GM19351 (cell line): ENCODE results near the gene KCTD13.
"Not testable (repeated sequence)": the region's sequence is repeated elsewhere in the genome, so short reads cannot be mapped to it uniquely, and the experiment has no call there.

Source experiments
- ATAC-seq: cut with Tn5 transposase; IDR thresholded peaks from one replicate; pipeline ENCODE4 v1.9.1; 2021; ENCODE audit warnings: mild to moderate bottlenecking, moderate library complexity; ENCODE audit not compliant: unreplicated experiment

The KCTD13 gene

GRCh38 chr16:29908719-29909220, 17.3 kb downstream of the KCTD13 start:
- no peak for ATAC-seq

DNA sequence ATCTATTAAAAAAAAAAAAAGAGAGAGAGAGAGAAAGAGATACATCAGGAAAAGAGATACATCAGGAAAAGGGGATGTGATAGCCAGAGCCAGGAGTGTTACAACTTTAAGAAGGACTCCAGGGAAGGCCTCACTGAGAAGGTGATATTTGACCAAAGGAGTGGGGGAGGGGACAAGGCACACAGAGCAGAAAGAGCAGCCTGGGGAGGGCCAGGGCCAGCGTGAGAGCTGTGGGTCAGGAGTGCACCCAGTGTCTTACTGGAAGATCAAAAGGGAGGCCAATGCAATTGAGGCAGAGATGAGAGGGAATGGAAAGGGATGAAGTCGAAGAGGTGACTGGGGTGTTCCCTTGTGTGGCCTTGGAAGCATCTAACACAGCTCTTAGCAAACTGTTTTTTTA, 18.1 kb downstream of the KCTD13 start:
- ATAC-seq = no peak

GRCh38 chr16:29906520-29907244, 19.3 kb downstream of the KCTD13 start:
- ATAC-seq = no peak

DNA sequence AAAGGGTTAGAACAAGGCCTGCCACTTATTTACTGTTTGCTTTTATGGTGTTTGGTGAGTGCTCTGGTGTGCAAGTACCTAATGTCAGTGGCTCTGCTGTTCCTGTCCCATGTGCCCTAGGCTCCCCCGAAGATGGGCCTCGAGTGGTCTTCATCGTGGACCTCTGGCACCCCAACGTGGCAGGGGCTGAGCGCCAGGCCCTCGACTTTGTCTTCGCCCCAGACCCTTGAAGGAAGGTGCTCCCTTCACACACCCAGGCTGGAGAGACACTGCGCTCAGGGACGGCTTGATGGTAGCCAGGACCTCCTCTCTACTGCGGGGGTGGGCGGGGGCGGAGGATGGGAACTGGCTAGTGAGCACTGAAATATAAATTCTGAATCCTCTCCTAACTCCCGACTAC, 20.4 kb downstream of the KCTD13 start:
- no peak for ATAC-seq

DNA sequence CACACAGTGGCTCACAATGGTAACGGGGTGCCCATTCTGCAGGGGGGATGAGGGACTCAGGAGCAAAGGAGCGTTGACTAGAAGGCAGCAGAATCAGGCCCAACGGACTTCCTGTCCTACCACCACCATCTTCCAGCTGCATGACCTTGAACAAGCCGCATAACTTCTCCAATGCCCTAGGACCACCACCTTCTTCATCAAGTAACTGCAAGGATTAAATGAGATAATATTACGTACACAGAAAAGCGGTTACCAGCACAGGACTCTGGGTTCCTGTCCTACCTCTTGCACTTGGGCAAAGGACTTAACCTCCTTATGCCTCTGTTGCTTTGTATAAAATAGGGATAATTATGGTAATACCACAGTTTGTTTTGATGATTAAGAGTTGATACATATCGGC, 21.1 kb downstream of the KCTD13 start:
- no peak for ATAC-seq

- no peak for ATAC-seq
Observed at GRCh38 chr16:29903590-29903989, 22.4 kb downstream of the KCTD13 start.

DNA sequence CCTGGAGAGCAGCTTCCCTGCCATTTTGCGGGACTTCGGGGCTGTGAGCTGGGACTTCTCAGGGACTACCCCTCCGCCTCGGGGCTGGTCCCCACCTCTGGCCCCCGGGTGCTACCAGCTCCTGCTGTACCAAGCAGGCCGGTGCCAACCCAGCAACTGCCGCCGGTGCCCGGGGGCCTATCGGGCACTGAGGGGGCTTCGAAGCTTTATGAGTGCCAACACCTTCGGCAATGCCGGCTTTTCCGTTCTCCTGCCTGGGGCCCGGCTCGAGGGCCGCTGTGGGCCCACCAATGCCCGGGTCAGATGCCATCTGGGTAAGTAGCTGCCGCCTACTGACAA, 24.4 kb downstream of the KCTD13 start:
- ATAC-seq = no peak

GRCh38 chr16:29900888-29901606, 25.0 kb downstream of the KCTD13 start:
- ATAC-seq = no peak

DNA sequence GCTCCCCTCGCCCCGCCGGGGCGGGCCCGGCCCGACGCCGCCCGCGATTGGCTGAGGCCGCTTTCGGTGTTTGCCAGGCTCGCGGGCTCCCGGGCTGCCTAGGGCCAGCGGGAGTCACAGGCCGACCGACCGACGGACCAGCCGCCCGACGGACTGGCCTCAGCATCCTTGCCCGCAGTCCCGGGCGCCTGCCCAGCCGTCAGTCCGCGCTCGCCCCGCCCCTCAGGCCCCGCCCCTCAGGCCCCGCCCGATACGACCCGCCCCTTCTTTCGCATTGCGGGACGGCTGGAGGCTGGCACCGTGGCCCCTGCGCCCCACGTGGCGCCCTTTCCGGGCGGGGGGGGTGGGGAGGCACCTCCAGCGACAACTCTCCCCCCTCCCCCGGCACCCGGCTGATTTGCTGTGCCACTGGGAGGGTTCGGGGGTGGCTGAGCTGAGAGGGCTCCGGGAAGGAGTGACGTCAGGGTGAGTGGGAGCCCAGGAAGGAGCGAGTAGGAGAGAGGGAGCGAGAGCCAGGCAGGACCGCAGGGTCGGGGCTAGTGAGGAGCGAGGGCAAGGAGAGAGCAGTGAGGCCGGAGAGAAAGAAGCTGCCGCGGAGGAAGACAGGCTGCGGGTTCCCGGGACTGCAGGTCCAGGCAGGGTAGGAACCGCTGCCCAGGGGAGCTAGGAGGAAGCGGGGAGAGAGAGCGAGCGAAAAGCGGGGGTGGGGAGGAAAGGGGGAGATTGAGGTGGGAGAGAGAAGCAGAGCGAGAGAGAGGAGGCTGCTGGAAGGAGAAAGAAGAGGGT, 25.7 kb downstream of the KCTD13 start, which contains the start of gene ASPHD1:
Gene ASPHD1 (plus strand): TSS at position 387 of the 786 bp plus-strand sequence. CDS start 484 bp downstream, outside the sequence.
- no peak for ATAC-seq

GRCh38 chr16:29899516-29900101, 26.4 kb downstream of the KCTD13 start, which contains the start of gene SEZ6L2:
Gene SEZ6L2, minus strand, starts transcription at chr16:29899550. Its CDS starts 531 bp downstream, at chr16:29899019.
- no peak for ATAC-seq

- no peak for ATAC-seq
Observed at GRCh38 chr16:29898804-29899515, 27.1 kb downstream of the KCTD13 start.

DNA sequence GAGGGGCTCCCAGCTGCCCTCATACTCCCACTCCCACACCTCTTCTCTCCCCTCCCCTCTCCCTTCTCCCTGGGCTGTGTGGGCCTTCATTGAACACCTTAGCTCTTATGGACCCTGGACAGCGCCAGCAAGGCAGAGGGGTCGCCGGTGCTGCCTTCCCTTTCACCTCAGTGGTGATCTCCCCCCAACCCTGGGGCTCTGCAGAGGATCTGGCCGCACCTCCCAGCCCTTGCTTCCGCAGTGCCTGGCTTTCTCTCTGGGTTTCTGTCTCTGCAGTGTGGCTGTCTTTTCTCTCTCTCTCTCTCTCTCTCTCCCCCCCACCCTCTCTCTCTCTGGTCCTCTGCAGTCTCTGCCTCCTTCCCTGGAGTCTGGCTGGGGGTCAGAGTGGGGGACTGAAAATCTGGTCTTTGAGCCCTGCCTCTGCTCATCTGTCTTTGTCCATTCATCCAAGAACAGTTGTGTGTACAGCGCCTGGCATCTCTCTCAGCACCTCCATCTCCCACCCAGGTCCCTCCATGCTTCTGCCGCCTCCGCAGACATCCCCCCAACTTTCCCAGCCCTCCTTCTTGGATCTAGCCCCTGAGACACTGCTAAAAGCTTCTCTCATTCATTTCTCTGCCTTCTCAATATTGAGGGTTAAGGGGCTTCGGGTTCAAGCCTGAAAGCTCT, 27.8 kb downstream of the KCTD13 start:
- ATAC-seq = no peak

GRCh38 chr16:29897333-29897732, 28.7 kb downstream of the KCTD13 start:
- no peak for ATAC-seq

- ATAC-seq = no peak
Observed at GRCh38 chr16:29896841-29897240, 29.2 kb downstream of the KCTD13 start.

DNA sequence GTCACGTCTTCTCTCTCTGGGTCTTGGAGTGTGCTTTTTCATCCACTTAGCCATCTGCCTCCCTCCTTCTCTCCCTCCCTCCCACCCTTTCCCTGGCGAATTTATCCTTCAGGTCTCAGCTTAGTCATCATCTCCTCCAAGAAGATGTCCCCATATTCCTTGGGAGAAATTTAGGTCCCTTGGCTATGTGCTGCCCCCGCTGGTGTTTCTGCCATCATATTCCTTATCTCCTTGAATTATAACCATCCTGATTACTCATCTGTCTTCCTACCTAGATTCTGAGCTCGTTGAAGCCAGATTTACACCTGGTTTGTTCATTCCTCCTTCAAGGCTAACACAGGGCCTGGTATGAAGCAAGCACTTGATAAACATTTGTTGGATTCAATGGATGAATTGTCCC, 31.7 kb downstream of the KCTD13 start:
- ATAC-seq = no peak

- no peak for ATAC-seq
Observed at GRCh38 chr16:29893553-29893952, 32.5 kb downstream of the KCTD13 start.

DNA sequence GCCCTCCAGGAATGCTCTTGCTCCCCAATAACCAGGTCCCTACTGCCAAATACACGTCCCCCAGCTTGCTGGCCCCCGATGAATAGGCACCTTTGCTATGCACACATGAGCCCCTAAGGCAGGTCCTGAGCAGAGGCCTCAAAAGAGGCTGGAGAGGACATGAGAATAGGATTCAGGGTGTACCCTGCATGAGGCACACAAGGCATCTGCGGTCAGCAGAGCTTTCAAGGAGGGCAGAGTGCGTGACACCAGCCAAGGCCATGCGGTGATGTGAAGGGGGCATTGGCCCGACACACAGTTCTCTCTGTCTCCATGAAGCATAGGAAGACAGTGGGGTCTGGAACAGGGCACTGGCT, 33.6 kb downstream of the KCTD13 start:
- no peak for ATAC-seq

- no peak for ATAC-seq
Observed at GRCh38 chr16:29891525-29892457, 34.2 kb downstream of the KCTD13 start.

GRCh38 chr16:29889372-29889771, 36.7 kb downstream of the KCTD13 start:
- not testable (repeated sequence) for ATAC-seq
